Kidney (tissue), 14 donors: ENCODE data around the gene PABPC1L. TPM values are rescaled to one million over a fixed set of nuclear protein-coding genes. Genes with fewer than 3 reads are reported as not detected.

ENCODE experiments used
- DNase-seq, 5 donors: peaks; one replicate each; pipeline ENCODE4 v3.0.0-alpha.2; 2013 to 2020
- FAIRE-seq: peaks from 2 replicates; lab custom pipeline; 2012; peaks lifted over from hg19 to GRCh38; lab: Jason Lieb, UNC
- H3K27ac ChIP-seq, 2 donors: one replicate each; pipeline ENCODE4 v1.7.0; 2013; ENCODE audit warnings: low read depth in 2 of 2, low read length in 2 of 2, inconsistent platforms in 1 of 2
- H3K27me3 ChIP-seq: one replicate; pipeline ENCODE4 v1.7.1; 2013; ENCODE audit warnings: low read length, inconsistent platforms; ENCODE audit not compliant: control insufficient read depth, insufficient read depth
- H3K36me3 ChIP-seq, 3 donors: one replicate each; pipeline versions ENCODE4 v1.7.0 to v1.7.1; 2013; ENCODE audit warnings: low read length in 3 of 3, control low read depth in 1 of 3, inconsistent platforms in 1 of 3; ENCODE audit not compliant: insufficient read depth in 3 of 3, control insufficient read depth in 2 of 3
- H3K4me1 ChIP-seq, 3 donors: one replicate each; pipeline versions ENCODE4 v1.7.0 to v1.7.1; 2013; ENCODE audit warnings: low read length in 3 of 3, inconsistent platforms in 1 of 3, low read depth in 1 of 3; ENCODE audit not compliant: control insufficient read depth in 2 of 3, insufficient read depth in 2 of 3
- H3K4me3 ChIP-seq, 3 donors: one replicate each; pipeline versions ENCODE4 v1.7.0 to v1.8.1; 2013; ENCODE audit warnings: low read length in 3 of 3, control low read depth in 1 of 3, inconsistent platforms in 1 of 3
- H3K9ac ChIP-seq, 3 donors: one replicate each; pipeline versions ENCODE4 v1.7.0 to v1.7.1; 2013; ENCODE audit warnings: low read length in 3 of 3, control low read depth in 1 of 3, inconsistent platforms in 1 of 3
- H3K9me3 ChIP-seq, 3 donors: one replicate each; pipeline versions ENCODE4 v1.7.0 to v1.7.1; 2013; ENCODE audit warnings: low read length in 3 of 3, control low read depth in 1 of 3, inconsistent platforms in 1 of 3; ENCODE audit not compliant: control insufficient read depth in 2 of 3, insufficient read depth in 1 of 3
- intact Hi-C: fragments of 100-400 bp; cut with DNase I; formaldehyde crosslinking; loops from one replicate; pipeline ENCODE4 v1.11.1; 2022
- polyA plus RNA-seq: library from polyadenylated mRNA; stranded (reverse); fragments of 350-450 nt; fragmentation: Illumina TruSeq; extraction: RNeasy Lipid Tissue Mini Kit (QIAGEN cat#74804); gene quantifications from one replicate; pipeline ENCODE4 v1.2.3, GENCODE V29; 2014; ENCODE audit warnings: low read depth, low replicate concordance; ENCODE audit not compliant: insufficient read depth
- total RNA-seq: library from RNA; stranded (reverse); fragmentation: NEBNext Ultra II Directional; extraction: Animal tissue kit (Norgen Biotek cat#: 25700); gene quantifications from one replicate; pipeline ENCODE4 v1.2.1, GENCODE V29; 2021
- TF ChIP-seq, protein P1 (sequence below): IDR thresholded peaks from 3 replicates; pipeline ENCODE4 v1.5.1; 2012; ENCODE audit warnings: mild to moderate bottlenecking, moderate library complexity, borderline replicate concordance; ENCODE audit not compliant: insufficient read depth; ENCODE audit errors: extremely low read depth
- donor health status: control.
- donor health status: control.
- donor health status: control.
- donor health status: control.
- donor health status: control.
- donor health status: DM: yes; HTN: yes; CAD: no.
- donor health status: Normal renal cell carcinoma (clear cell type).

Gene PABPC1L
- total and polyA plus RNA-seq, 2 donors from 2014 or later, result 24.4 to 48.6 TPM

- intact Hi-C loops, result no loop called here
- Histone ChIP-seq H3K36me3 (peaks cover 4 to 27% (median 13%) of the 10 kb centered on the region in 3 donors), H3K27ac (no peak overlapping the region), H3K27me3 (no peaks in the 10 kb centered on the region), H3K4me3 (no peak overlapping the region), H3K9ac (no peak overlapping the region), H3K4me1 (peaks cover 0 to 14% (median 10%) of the 10 kb centered on the region in 3 donors), H3K9me3 (no peaks in the 10 kb centered on the region)
- FAIRE-seq (no peak), DNase-seq (no peak)
- TF ChIP-seq, protein P1, sequence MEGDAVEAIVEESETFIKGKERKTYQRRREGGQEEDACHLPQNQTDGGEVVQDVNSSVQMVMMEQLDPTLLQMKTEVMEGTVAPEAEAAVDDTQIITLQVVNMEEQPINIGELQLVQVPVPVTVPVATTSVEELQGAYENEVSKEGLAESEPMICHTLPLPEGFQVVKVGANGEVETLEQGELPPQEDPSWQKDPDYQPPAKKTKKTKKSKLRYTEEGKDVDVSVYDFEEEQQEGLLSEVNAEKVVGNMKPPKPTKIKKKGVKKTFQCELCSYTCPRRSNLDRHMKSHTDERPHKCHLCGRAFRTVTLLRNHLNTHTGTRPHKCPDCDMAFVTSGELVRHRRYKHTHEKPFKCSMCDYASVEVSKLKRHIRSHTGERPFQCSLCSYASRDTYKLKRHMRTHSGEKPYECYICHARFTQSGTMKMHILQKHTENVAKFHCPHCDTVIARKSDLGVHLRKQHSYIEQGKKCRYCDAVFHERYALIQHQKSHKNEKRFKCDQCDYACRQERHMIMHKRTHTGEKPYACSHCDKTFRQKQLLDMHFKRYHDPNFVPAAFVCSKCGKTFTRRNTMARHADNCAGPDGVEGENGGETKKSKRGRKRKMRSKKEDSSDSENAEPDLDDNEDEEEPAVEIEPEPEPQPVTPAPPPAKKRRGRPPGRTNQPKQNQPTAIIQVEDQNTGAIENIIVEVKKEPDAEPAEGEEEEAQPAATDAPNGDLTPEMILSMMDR, result no peak
Measured at GRCh38 chr20:44942264-44942973, 32.6 kb downstream of the PABPC1L start.

GRCh38 chr20:44943828-44944227 lies 34.0 kb downstream of the PABPC1L start:
- H3K9me3 ChIP-seq, result no peaks in the 10 kb centered on the region
- FAIRE-seq (no peak), DNase-seq (no peak)
- intact Hi-C loops, result no loop called here
- H3K9ac ChIP-seq, result no peak overlapping the region
- H3K27ac ChIP-seq, result no peak overlapping the region
- H3K27me3 ChIP-seq, result no peaks in the 10 kb centered on the region
- H3K4me1 ChIP-seq, result peaks cover 0 to 16% (median 9%) of the 10 kb centered on the region in 3 donors
- no peak overlapping the region for H3K4me3 ChIP-seq
- TF ChIP-seq, protein P1, result no peak
- H3K36me3 ChIP-seq, result peaks cover 4 to 34% (median 19%) of the 10 kb centered on the region in 3 donors

GRCh38 chr20:44945261-44945660 lies 35.4 kb downstream of the PABPC1L start:
- TF ChIP-seq, protein P1, result no peak
- Histone ChIP-seq H3K4me3 (no peak overlapping the region), H3K4me1 (peaks cover 0 to 16% (median 9%) of the 10 kb centered on the region in 3 donors), H3K27ac (no peak overlapping the region), H3K9me3 (no peaks in the 10 kb centered on the region), H3K9ac (no peak overlapping the region), H3K36me3 (peaks cover 4 to 38% (median 29%) of the 10 kb centered on the region in 3 donors), H3K27me3 (no peaks in the 10 kb centered on the region)
- intact Hi-C loops, result no loop called here
- FAIRE-seq (no peak), DNase-seq (no peak)
